ENCODE measurements around the gene EPS15.
"Not testable (repeated sequence)": the region's sequence is repeated elsewhere in the genome, so short reads cannot be mapped to it uniquely, and the experiment has no call there.

Gene EPS15

GRCh38 chr1:51439053-51439452, 80.0 kb downstream of the EPS15 start:
- H3K36me3 ChIP-seq (ENCODE audit: control insufficient read depth in 1 of 2, insufficient read depth in 2 of 2, low read length in 2 of 2) = peaks cover 14 to 23% of the 10 kb centered on the region in 2 donors
- no peak overlapping the region for H3K27ac ChIP-seq (ENCODE audit: low read length)
- H3K4me1 ChIP-seq (ENCODE audit: control insufficient read depth in 1 of 2, insufficient read depth in 2 of 2, low read length in 2 of 2) = peaks cover 0 to 10% of the 10 kb centered on the region in 2 donors
- no peaks in the 10 kb centered on the region for H3K9me3 ChIP-seq (ENCODE audit: control insufficient read depth in 1 of 2, low read length in 2 of 2)
- H3K27me3 ChIP-seq (ENCODE audit: low read depth, low read length) = no peaks in the 10 kb centered on the region
- H3K4me3 ChIP-seq (ENCODE audit: low read depth in 1 of 2, low read length in 2 of 2) = no peak overlapping the region

- not testable (repeated sequence) for H3K9me3 ChIP-seq (ENCODE audit: control insufficient read depth in 1 of 2, low read length in 2 of 2); H3K4me3 ChIP-seq (ENCODE audit: low read depth in 1 of 2, low read length in 2 of 2); H3K27ac ChIP-seq (ENCODE audit: low read length); H3K27me3 ChIP-seq (ENCODE audit: low read depth, low read length); H3K4me1 ChIP-seq (ENCODE audit: control insufficient read depth in 1 of 2, insufficient read depth in 2 of 2, low read length in 2 of 2)
- peaks cover 18 to 23% of the 10 kb centered on the region in 2 donors for H3K36me3 ChIP-seq (ENCODE audit: control insufficient read depth in 1 of 2, insufficient read depth in 2 of 2, low read length in 2 of 2)
Measured at GRCh38 chr1:51437391-51437790, 81.7 kb downstream of the EPS15 start.

- Histone ChIP-seq H3K27me3 (ENCODE audit: low read depth, low read length) (no peaks in the 10 kb centered on the region), H3K4me3 (ENCODE audit: low read depth in 1 of 2, low read length in 2 of 2) (no peak overlapping the region), H3K27ac (ENCODE audit: low read length) (no peak overlapping the region), H3K4me1 (ENCODE audit: control insufficient read depth in 1 of 2, insufficient read depth in 2 of 2, low read length in 2 of 2) (peaks cover 0 to 3% of the 10 kb centered on the region in 2 donors), H3K36me3 (ENCODE audit: control insufficient read depth in 1 of 2, insufficient read depth in 2 of 2, low read length in 2 of 2) (peaks cover 18 to 23% of the 10 kb centered on the region in 2 donors), H3K9me3 (ENCODE audit: control insufficient read depth in 1 of 2, low read length in 2 of 2) (no peaks in the 10 kb centered on the region)
Measured at GRCh38 chr1:51435878-51436277, 83.2 kb downstream of the EPS15 start.

DNA sequence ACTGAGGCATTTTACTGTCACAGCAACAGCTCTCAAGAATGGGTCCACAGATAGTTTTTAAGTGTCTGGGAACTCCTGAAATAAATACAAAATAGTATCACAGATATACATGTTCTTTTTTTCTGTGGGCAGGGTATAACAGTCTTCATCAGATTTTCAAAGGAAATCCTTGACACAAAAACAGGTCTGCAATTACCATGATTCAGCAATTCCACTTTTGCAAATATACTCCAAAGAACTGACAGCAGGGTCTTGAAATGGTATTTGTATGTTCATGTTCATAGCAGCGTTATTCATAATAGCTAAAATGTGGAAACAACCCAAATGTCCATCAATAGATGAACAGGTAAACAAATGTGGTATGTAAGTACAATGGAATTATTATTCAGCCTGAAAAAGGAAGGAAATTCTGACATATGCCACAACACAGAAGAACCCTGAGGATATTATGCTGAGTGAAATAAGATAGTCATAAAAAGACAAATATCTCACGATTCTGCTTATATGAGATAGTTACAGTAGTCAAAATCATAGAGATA, 85.0 kb downstream of the EPS15 start:
- Histone ChIP-seq H3K27ac (ENCODE audit: low read length) (no peak overlapping the region), H3K27me3 (ENCODE audit: low read depth, low read length) (no peaks in the 10 kb centered on the region), H3K9me3 (ENCODE audit: control insufficient read depth in 1 of 2, low read length in 2 of 2) (no peaks in the 10 kb centered on the region), H3K4me3 (ENCODE audit: low read depth in 1 of 2, low read length in 2 of 2) (no peak overlapping the region), H3K4me1 (ENCODE audit: control insufficient read depth in 1 of 2, insufficient read depth in 2 of 2, low read length in 2 of 2) (peaks cover 0 to 3% of the 10 kb centered on the region in 2 donors), H3K36me3 (ENCODE audit: control insufficient read depth in 1 of 2, insufficient read depth in 2 of 2, low read length in 2 of 2) (peaks cover 11 to 21% of the 10 kb centered on the region in 2 donors)

DNA sequence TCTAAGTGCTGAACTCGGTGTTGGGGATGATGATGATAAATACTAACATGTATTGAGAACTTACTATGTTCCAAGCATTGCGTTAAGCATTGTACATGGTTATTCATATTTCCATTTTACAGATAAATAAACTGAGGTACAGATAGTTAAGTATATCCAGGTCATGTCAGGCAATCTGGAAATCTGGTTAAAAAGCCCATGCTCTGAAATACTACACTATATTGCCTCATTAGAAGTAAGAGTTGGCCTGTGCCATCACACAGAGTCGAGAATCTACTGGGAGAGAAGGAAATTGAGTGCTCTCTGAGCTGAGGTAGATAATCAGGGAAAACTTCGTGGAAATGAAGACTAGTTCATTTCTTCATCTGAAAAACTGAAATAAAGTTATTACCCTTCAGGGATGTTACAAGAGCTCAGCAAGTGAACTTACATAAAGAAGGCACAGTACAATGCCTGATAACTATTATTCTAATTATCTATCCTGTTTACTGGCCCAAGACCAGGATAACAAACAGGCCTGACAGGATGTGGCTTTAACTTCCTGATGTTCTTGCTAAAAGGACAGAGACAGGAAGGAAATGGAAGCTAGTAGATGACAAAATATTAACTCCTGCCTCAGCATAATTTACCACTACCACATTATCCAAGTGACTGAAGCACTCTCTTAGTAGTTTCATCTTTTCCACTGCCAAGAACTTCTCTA, 85.6 kb downstream of the EPS15 start:
- Histone ChIP-seq H3K4me1 (ENCODE audit: control insufficient read depth in 1 of 2, insufficient read depth in 2 of 2, low read length in 2 of 2) (peaks cover 0 to 3% of the 10 kb centered on the region in 2 donors), H3K36me3 (ENCODE audit: control insufficient read depth in 1 of 2, insufficient read depth in 2 of 2, low read length in 2 of 2) (peaks cover 9 to 21% of the 10 kb centered on the region in 2 donors), H3K9me3 (ENCODE audit: control insufficient read depth in 1 of 2, low read length in 2 of 2) (no peaks in the 10 kb centered on the region), H3K4me3 (ENCODE audit: low read depth in 1 of 2, low read length in 2 of 2) (no peak overlapping the region), H3K27me3 (ENCODE audit: low read depth, low read length) (no peaks in the 10 kb centered on the region), H3K27ac (ENCODE audit: low read length) (no peak overlapping the region)

- Histone ChIP-seq H3K27ac (ENCODE audit: low read length) (no peak overlapping the region), H3K9me3 (ENCODE audit: control insufficient read depth in 1 of 2, low read length in 2 of 2) (peaks cover 0 to 5% of the 10 kb centered on the region in 2 donors), H3K36me3 (ENCODE audit: control insufficient read depth in 1 of 2, insufficient read depth in 2 of 2, low read length in 2 of 2) (peaks cover 12 to 32% of the 10 kb centered on the region in 2 donors), H3K4me3 (ENCODE audit: low read depth in 1 of 2, low read length in 2 of 2) (no peak overlapping the region), H3K4me1 (ENCODE audit: control insufficient read depth in 1 of 2, insufficient read depth in 2 of 2, low read length in 2 of 2) (peaks cover 0 to 3% of the 10 kb centered on the region in 2 donors), H3K27me3 (ENCODE audit: low read depth, low read length) (no peaks in the 10 kb centered on the region)
Measured at GRCh38 chr1:51432146-51432545, 86.9 kb downstream of the EPS15 start.

GRCh38 chr1:51427438-51427837, 91.6 kb downstream of the EPS15 start:
- Histone ChIP-seq H3K27me3 (ENCODE audit: low read depth, low read length) (no peaks in the 10 kb centered on the region), H3K27ac (ENCODE audit: low read length) (no peak overlapping the region), H3K4me3 (ENCODE audit: low read depth in 1 of 2, low read length in 2 of 2) (no peak overlapping the region), H3K4me1 (ENCODE audit: control insufficient read depth in 1 of 2, insufficient read depth in 2 of 2, low read length in 2 of 2) (peaks cover 6% of the 10 kb centered on the region in 2 donors), H3K9me3 (ENCODE audit: control insufficient read depth in 1 of 2, low read length in 2 of 2) (peaks cover 0 to 5% of the 10 kb centered on the region in 2 donors), H3K36me3 (ENCODE audit: control insufficient read depth in 1 of 2, insufficient read depth in 2 of 2, low read length in 2 of 2) (peaks cover 11 to 21% of the 10 kb centered on the region in 2 donors)

- Histone ChIP-seq H3K4me3 (ENCODE audit: low read depth in 1 of 2, low read length in 2 of 2) (no peak overlapping the region), H3K4me1 (ENCODE audit: control insufficient read depth in 1 of 2, insufficient read depth in 2 of 2, low read length in 2 of 2) (peaks cover 6 to 14% of the 10 kb centered on the region in 2 donors), H3K9me3 (ENCODE audit: control insufficient read depth in 1 of 2, low read length in 2 of 2) (peaks cover 0 to 5% of the 10 kb centered on the region in 2 donors), H3K27ac (ENCODE audit: low read length) (no peak overlapping the region), H3K36me3 (ENCODE audit: control insufficient read depth in 1 of 2, insufficient read depth in 2 of 2, low read length in 2 of 2) (peaks cover 11 to 21% of the 10 kb centered on the region in 2 donors), H3K27me3 (ENCODE audit: low read depth, low read length) (no peaks in the 10 kb centered on the region)
Measured at GRCh38 chr1:51425955-51426354, 93.1 kb downstream of the EPS15 start.

GRCh38 chr1:51425273-51425672, 93.8 kb downstream of the EPS15 start:
- Histone ChIP-seq H3K4me1 (ENCODE audit: control insufficient read depth in 1 of 2, insufficient read depth in 2 of 2, low read length in 2 of 2) (peaks cover 6 to 15% of the 10 kb centered on the region in 2 donors), H3K27me3 (ENCODE audit: low read depth, low read length) (no peaks in the 10 kb centered on the region), H3K27ac (ENCODE audit: low read length) (no peak overlapping the region), H3K36me3 (ENCODE audit: control insufficient read depth in 1 of 2, insufficient read depth in 2 of 2, low read length in 2 of 2) (peaks cover 11 to 21% of the 10 kb centered on the region in 2 donors), H3K9me3 (ENCODE audit: control insufficient read depth in 1 of 2, low read length in 2 of 2) (peaks cover 0 to 5% of the 10 kb centered on the region in 2 donors), H3K4me3 (ENCODE audit: low read depth in 1 of 2, low read length in 2 of 2) (no peak overlapping the region)

GRCh38 chr1:51423073-51423821, 95.8 kb downstream of the EPS15 start:
- Histone ChIP-seq H3K4me1 (ENCODE audit: control insufficient read depth in 1 of 2, insufficient read depth in 2 of 2, low read length in 2 of 2) (peaks cover 6 to 15% of the 10 kb centered on the region in 2 donors), H3K27me3 (ENCODE audit: low read depth, low read length) (no peaks in the 10 kb centered on the region), H3K27ac (ENCODE audit: low read length) (no peak overlapping the region), H3K9me3 (ENCODE audit: control insufficient read depth in 1 of 2, low read length in 2 of 2) (peaks cover 0 to 5% of the 10 kb centered on the region in 2 donors), H3K4me3 (ENCODE audit: low read depth in 1 of 2, low read length in 2 of 2) (peak overlapping the region; percentile 0 to 9), H3K36me3 (ENCODE audit: control insufficient read depth in 1 of 2, insufficient read depth in 2 of 2, low read length in 2 of 2) (peaks cover 10 to 11% of the 10 kb centered on the region in 2 donors)

GRCh38 chr1:51422367-51423072, 96.5 kb downstream of the EPS15 start:
- Histone ChIP-seq H3K36me3 (ENCODE audit: control insufficient read depth in 1 of 2, insufficient read depth in 2 of 2, low read length in 2 of 2) (peaks cover 4 to 10% of the 10 kb centered on the region in 2 donors), H3K4me1 (ENCODE audit: control insufficient read depth in 1 of 2, insufficient read depth in 2 of 2, low read length in 2 of 2) (peaks cover 6 to 15% of the 10 kb centered on the region in 2 donors), H3K27ac (ENCODE audit: low read length) (no peak overlapping the region), H3K4me3 (ENCODE audit: low read depth in 1 of 2, low read length in 2 of 2) (peak overlapping the region; percentile 0 to 9), H3K27me3 (ENCODE audit: low read depth, low read length) (no peaks in the 10 kb centered on the region), H3K9me3 (ENCODE audit: control insufficient read depth in 1 of 2, low read length in 2 of 2) (no peaks in the 10 kb centered on the region)

All from muscle layer of duodenum (tissue), 2 donors.